Endothelial cell of hepatic sinusoid (primary cell): Measurements from ENCODE around the gene PRSS21.

Source experiments
- in situ Hi-C: cut with HindIII; loops from 2 replicates; pipeline ENCODE4 v1.10.0; 2017; ENCODE audit warnings: low sequenced_read_pairs

The PRSS21 gene

GRCh38 chr16:2779151-2779920, 37.7 kb upstream of the PRSS21 start:
- in situ Hi-C loops: no loop called here

DNA sequence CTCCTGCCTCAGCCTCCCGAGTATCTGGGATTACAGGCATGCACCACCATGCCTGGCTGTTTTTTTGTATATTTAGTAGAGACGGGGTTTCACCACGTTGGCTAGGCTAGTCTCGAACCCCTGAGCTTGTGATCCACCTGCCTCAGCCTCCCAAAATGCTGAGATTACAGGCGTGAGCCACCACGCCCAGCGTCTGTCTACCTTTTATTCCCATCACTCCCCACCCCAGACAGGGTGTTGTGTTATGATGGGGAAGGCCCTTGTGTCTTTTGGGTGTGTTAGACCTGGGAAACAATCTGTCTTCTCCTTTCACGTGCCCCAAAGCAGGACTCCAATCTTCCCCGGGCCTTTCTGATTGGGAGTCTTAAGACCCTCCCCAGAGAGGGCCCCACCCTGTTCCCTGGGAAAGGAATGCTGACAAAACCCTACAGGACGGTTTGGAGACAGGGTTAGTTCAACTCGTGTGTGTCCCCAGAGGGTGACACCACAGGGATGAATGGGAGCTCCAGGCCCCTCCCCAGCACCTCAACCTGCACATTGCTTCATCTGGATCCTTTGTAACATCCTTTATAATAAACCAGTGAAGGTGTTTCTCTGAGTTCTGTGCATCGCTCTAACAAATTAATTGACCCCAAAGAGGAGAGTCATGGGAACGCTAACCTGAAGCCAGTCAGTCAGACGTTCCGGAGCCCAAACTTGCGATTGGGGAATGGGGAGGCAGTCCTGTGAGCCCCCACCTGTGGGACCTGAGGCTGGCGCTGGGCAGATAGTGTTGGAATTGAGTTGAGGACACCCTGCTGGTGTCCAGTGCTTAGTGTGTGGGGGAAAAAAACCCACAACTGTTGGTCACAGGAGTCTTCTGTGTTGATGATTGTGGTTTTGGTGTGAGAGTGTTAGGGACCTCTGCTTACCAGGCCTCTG, 36.8 kb upstream of the PRSS21 start:
- in situ Hi-C loops: no loop called here

DNA sequence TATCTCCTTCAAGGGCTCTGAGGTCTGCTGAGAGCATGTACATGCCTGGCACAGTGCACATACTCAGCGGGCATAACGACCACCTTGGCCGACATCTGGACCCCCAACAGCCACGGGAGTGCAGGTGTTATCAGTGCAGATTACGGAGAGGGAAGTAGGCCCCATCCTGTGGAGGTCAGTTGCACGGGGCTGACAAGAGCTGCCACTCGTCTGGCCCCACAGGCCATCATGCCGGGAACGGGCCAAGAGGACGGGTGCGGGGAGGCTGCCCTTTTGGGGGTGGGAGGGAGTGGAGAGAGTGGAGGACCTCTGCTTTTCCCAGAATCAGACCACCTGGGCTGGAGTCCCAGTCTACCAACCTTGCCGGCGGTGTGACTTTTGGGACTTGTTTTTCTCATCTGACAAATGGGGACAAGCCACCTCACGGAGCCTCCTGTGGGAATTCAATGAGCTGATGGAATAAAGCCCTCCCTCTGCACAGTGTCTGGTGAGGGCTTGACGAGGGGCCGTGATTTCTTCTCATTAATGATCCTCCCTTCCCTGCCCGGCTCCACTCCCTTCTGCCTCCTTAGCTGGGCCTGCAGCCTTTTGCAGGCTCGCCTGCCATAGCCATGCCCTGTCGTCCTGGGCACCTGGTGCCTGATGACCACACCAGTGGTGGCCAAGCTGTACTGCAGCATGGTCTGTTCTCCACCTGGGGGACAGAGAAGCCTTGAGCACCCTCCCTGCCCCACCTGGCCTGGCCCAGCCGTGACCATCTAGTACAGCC, 34.3 kb upstream of the PRSS21 start:
- in situ Hi-C loops: no loop called here

- in situ Hi-C loops: no loop called here
Observed at GRCh38 chr16:2783581-2784357, 33.3 kb upstream of the PRSS21 start.

- in situ Hi-C loops: no loop called here
Observed at GRCh38 chr16:2784358-2785100, 32.5 kb upstream of the PRSS21 start.

DNA sequence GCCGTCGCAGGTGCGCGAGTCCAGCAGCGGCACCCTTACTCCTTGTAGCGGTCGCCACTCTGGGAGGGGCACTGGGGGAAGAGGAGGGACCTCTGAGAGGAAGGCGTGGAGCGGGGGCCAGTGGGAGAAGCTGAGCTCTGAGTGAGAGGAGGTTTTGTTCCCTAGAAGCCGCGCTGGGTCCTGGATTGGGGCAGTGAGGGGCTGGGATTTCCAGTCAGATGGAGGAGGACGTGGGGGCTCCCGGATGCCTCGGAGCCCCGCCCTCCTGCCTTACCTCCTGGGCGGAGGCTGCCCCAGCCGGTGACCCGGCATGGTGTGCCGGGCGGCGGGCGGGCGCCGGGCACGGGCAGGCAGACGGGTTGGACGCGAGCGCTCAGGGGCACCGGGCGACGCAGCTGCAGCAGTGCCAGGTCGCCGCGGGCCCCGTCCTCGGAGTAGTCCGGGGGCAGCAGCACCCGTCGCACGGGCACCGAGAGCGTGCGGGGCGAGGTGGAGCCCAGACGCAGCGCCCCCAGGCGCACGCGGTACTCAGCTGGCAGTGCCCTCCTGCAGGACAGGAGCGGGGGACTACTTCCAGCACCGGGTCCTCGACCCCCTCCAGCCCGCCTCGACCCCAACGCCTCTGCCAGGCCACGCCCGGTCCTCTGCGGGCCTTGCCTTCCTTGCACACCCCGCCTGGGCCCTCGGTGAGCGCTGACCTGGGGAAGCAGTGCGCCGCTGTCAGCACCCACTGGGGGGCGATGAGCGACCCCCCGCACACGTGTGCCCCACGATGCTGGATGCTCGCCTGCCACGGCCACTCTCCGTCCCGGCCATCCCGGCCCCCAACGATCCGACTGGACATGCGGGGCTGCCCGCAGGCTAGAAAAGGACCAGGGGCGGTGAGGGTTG, 31.7 kb upstream of the PRSS21 start:
- in situ Hi-C loops: no loop called here

DNA sequence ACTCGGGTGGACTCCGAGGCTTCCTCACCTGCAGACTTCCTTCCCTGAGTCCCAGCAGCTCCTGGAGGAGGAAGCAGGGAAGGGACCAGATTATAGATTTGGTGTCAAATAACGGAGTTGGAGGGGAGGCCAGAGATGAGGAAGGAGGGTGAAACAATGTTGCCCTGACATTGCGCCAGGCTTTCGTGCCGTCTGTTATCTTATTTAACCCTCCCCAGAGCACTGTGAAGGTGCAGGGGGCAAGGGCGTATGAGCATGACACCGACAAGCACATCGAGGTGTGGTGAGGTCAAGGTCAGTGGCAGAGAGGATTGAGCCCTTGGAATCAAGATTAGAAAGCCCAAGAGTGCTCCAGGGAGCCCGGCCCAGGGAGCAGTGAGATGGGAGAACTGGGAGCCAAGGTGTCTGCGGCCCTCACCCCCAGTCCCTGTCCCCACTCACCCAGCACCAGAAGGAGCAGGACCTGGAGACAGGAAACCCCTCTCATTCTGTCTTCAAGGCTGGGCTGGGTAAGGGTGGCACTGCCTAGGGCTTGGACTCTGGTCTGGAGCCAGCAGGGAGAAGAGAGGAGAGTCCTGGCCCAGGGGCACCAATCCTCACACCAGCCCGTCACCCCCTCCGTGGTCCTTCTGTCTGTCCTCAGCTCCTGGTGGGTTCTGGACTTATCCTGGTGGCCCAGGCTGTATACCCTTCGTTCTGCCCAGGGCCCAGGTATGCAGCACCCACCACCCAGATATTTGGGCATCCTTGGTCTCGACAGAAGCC, 30.8 kb upstream of the PRSS21 start:
- in situ Hi-C loops: no loop called here

DNA sequence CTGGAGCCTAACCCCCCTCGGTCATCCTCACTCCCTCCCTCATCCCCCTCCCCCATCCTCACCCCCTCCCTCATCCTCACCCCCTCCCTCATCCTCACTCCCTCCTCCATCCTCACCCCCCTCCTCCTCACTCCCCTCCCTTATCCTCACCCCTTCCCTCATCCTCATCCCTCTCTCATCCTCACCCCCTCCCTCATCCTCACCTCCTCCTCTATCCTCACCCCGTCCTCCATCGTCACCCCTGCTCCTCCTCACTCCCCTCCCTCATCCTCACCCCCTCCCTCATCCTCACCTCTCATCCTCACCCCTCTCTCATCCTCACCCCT, 30.2 kb upstream of the PRSS21 start:
- in situ Hi-C loops: no loop called here

- in situ Hi-C loops: no loop called here
Observed at GRCh38 chr16:2787406-2787805, 29.6 kb upstream of the PRSS21 start, which contains the start of gene PRSS33. PRSS33 (minus strand) TSS chr16:2787560; CDS start chr16:2786547, 1,013 bp downstream.

- in situ Hi-C loops: no loop called here
Observed at GRCh38 chr16:2787961-2788360, 29.1 kb upstream of the PRSS21 start.

- in situ Hi-C loops: no loop called here
Observed at GRCh38 chr16:2790631-2791030, 26.4 kb upstream of the PRSS21 start.

- in situ Hi-C loops: no loop called here
Observed at GRCh38 chr16:2791174-2791573, 25.9 kb upstream of the PRSS21 start.

- in situ Hi-C loops: no loop called here
Observed at GRCh38 chr16:2792940-2793339, 24.1 kb upstream of the PRSS21 start.

GRCh38 chr16:2795395-2796143, 21.5 kb upstream of the PRSS21 start:
- in situ Hi-C loops: no loop called here

DNA sequence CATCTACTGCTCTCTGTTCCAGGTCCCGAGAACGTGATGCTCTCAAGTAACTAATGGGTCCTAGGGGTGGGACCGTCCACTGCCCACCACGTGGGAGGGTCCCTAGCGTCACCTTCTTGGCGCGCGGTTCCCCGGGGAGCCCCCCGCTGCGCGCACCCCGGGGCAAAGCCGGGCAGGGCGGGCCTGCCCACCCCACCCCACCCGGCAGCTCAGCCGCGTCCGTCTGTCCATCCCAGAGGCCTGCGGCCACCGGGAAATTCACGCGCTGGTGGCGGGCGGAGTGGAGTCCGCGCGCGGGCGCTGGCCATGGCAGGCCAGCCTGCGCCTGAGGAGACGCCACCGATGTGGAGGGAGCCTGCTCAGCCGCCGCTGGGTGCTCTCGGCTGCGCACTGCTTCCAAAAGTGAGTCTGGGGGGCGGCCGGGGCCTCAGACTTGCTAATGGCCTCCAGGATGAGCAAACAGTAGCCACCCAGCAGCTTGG, 18.3 kb upstream of the PRSS21 start:
- in situ Hi-C loops: no loop called here

DNA sequence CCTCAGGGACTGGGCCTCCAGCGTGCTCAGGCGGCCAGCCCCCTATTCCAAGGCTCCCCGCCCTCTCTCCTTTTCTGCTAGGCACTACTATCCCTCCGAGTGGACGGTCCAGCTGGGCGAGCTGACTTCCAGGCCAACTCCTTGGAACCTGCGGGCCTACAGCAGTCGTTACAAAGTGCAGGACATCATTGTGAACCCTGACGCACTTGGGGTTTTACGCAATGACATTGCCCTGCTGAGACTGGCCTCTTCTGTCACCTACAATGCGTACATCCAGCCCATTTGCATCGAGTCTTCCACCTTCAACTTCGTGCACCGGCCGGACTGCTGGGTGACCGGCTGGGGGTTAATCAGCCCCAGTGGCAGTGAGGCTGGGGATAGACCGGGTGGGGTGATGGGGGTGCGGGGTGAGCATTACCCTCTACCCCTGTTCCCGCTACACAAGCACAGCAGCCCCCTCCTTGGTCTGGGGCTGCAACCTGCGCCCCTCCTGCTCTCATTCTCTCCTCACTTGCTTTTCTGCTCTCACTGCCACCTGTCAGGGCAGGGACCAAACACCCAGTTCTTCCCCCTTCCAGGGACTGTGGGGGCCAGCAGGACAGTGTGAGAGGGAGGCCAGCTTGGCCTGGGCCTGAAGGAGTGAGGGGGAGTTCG, 17.7 kb upstream of the PRSS21 start:
- in situ Hi-C loops: no loop called here

DNA sequence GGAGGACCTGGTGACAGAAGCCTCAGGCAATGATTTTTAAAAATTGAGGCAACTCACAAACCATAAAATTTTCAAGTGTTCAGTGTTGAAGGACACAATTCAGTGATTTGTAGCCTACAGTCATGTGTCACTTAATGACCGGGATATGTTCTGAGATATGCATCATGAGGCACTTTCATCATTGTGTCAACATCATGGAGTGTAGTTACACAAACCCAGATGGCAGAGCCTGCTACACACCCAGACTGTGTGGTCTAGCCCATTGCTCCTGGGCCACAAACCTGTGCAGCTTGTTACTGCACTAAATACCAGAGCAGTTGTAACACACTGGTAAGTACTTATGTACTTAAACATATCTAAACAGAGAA, 17.2 kb upstream of the PRSS21 start:
- in situ Hi-C loops: no loop called here
